ENCODE data around the gene HSPB7. TPM values are rescaled to one million over a fixed set of nuclear protein-coding genes. Genes with fewer than 3 reads are reported as not detected.

Gene HSPB7
- total and polyA plus RNA-seq, 2 donors (not counting 3 experiments of a cell fraction or from before 2014, with no cell fraction given), result not detected

DNA sequence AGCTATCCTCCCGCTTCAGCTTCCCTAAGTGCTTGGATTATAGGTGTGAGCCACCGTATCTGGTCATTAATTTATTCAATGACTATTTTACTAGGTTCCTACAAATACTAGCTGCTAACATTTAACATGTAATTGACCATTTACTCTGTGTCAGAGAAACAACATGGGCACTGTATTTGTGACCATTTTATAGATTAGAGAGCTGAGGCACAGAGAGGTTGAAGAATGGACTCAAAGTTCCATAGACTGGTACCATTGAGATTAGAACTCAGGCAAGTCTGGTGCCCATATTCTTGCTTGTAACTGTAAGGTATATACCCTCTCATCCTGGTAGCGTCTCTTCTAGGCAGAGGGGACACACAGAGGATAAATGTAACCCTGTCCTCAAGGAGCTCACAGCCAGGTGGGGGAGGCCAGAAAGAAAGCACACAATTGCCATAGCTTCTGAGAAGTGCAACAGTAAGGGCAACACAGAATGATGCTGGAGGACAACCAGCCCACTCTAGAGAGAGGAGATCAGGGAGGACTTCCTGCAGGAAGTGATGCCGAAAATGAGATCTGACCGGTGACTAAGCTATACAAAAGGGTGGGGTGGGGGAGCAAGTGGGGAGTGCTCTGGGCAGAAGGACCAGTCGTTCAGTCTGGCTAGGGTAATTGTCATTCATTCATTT, 10.0 kb downstream of the HSPB7 start:
- Histone ChIP-seq H3K4me1 (ENCODE audit: control insufficient read depth, extremely low read depth, insufficient read depth, low read length) (peaks cover 4% of the 10 kb centered on the region), H3K4me2 (ENCODE audit: insufficient read depth, low read length) (no peak overlapping the region), H4K20me1 (replicated peaks; ENCODE audit: control insufficient read depth, extremely low read depth, insufficient read depth, low read length) (no peaks in the 10 kb centered on the region), H3K79me2 (ENCODE audit: control insufficient read depth, insufficient read depth, low read length) (no peaks in the 10 kb centered on the region), H3K4me3 (replicated peaks in 1 of 3; ENCODE audit: insufficient read depth in 1 of 3, low read depth in 1 of 3, low read length in 3 of 3) (no peak overlapping the region), H3K9me3 (replicated peaks; ENCODE audit: control insufficient read depth, insufficient read depth, low read length) (no peaks in the 10 kb centered on the region), H3K36me3 (ENCODE audit: control insufficient read depth in 2 of 2, extremely low read depth in 1 of 2, insufficient read depth in 2 of 2, low read length in 2 of 2) (no peaks in the 10 kb centered on the region), H3K9ac (replicated peaks; ENCODE audit: extremely low read depth, insufficient read depth, low read length) (no peak overlapping the region), H2AFZ (ENCODE audit: low read depth, low read length) (no peak overlapping the region), H3K9me1 (replicated peaks; ENCODE audit: control insufficient read depth, extremely low read depth, insufficient read depth, low read length) (no peaks in the 10 kb centered on the region), H3K27me3 (ENCODE audit: control insufficient read depth in 2 of 2, insufficient read depth in 2 of 2, low read length in 2 of 2) (no peaks in the 10 kb centered on the region), H3K27ac (ENCODE audit: insufficient read depth, low read depth, low read length) (no peak overlapping the region)
- intact Hi-C loops (cut with micrococcal nuclease), result no loop called here
- POLR2A ChIA-PET, result no interaction called here
- FAIRE-seq, result no peak
- dilution Hi-C loops (cut with MboI; ENCODE audit: extremely low pct_ligation_motif_present, low sequenced_read_pairs), result no loop called here
- CTCF ChIA-PET, result interaction anchor here (0.6 to 3.9 kb wide), 8 partner anchors 10 to 216 kb away, joined by 3 to 25 read pairs (median 6); partner anchors contain the start of gene FAM131C
- no peak for TF ChIP-seq GATA2 (IDR thresholded peaks at IDR 0.05; ENCODE audit: insufficient read depth, insufficient read length, low read depth, low read length)
- no peak for DNase-seq (ENCODE audit: low read depth, low spot score)
- BruUV-seq (replicated peaks), result no TSS peak

GRCh38 chr1:16006552-16007485, 11.0 kb downstream of the HSPB7 start:
- DNase-seq (ENCODE audit: low read depth, low spot score), result no peak

More at GRCh38 chr1:16006552-16007485, 11.0 kb downstream of the HSPB7 start:
- dilution Hi-C loops (cut with MboI; ENCODE audit: extremely low pct_ligation_motif_present, low sequenced_read_pairs) (no loop called here), intact Hi-C loops (cut with micrococcal nuclease) (no loop called here)
- POLR2A ChIA-PET, result no interaction called here
- Histone ChIP-seq H3K9me1 (replicated peaks; ENCODE audit: control insufficient read depth, extremely low read depth, insufficient read depth, low read length) (no peaks in the 10 kb centered on the region), H2AFZ (ENCODE audit: low read depth, low read length) (no peak overlapping the region), H3K4me1 (ENCODE audit: control insufficient read depth, extremely low read depth, insufficient read depth, low read length) (no peaks in the 10 kb centered on the region), H4K20me1 (replicated peaks; ENCODE audit: control insufficient read depth, extremely low read depth, insufficient read depth, low read length) (no peaks in the 10 kb centered on the region), H3K4me3 (replicated peaks in 1 of 3; ENCODE audit: insufficient read depth in 1 of 3, low read depth in 1 of 3, low read length in 3 of 3) (no peak overlapping the region), H3K79me2 (ENCODE audit: control insufficient read depth, insufficient read depth, low read length) (no peaks in the 10 kb centered on the region), H3K36me3 (ENCODE audit: control insufficient read depth in 2 of 2, extremely low read depth in 1 of 2, insufficient read depth in 2 of 2, low read length in 2 of 2) (no peaks in the 10 kb centered on the region), H3K27ac (ENCODE audit: insufficient read depth, low read depth, low read length) (no peak overlapping the region), H3K9ac (replicated peaks; ENCODE audit: extremely low read depth, insufficient read depth, low read length) (no peak overlapping the region), H3K4me2 (ENCODE audit: insufficient read depth, low read length) (no peak overlapping the region), H3K27me3 (ENCODE audit: control insufficient read depth in 2 of 2, insufficient read depth in 2 of 2, low read length in 2 of 2) (no peaks in the 10 kb centered on the region), H3K9me3 (replicated peaks; ENCODE audit: control insufficient read depth, insufficient read depth, low read length) (no peaks in the 10 kb centered on the region)
- no peak for FAIRE-seq
- CTCF ChIA-PET, result interaction anchor here (0.7 to 3.9 kb wide), 7 partner anchors 9 to 215 kb away, joined by 3 to 25 read pairs (median 8); partner anchors contain the start of gene FAM131C
- BruUV-seq (replicated peaks), result no TSS peak
- TF ChIP-seq EZH2 (IDR thresholded peaks at IDR 0.05; ENCODE audit: borderline replicate concordance, low read depth, low read length, severe bottlenecking), result no peak

All from endothelial cell of umbilical vein (primary cell).